ENCODE data around the gene TBX2.

TBX2 gene

GRCh38 chr17:61403801-61404662 is 4.4 kb downstream of the TBX2 start:
- DNase-seq: no peak

GRCh38 chr17:61404663-61404912 is 4.9 kb downstream of the TBX2 start:
- DNase-seq: no peak

GRCh38 chr17:61404913-61405685 is 5.5 kb downstream of the TBX2 start:
- no peak for DNase-seq

- no peak for DNase-seq
Observed at GRCh38 chr17:61405686-61406536, 6.3 kb downstream of the TBX2 start.

- DNase-seq: no peak
Observed at GRCh38 chr17:61406537-61406845, 6.8 kb downstream of the TBX2 start.

GRCh38 chr17:61406971-61407911 is 7.6 kb downstream of the TBX2 start:
- no peak for DNase-seq

- DNase-seq: no peak
Observed at GRCh38 chr17:61408151-61409041, 8.8 kb downstream of the TBX2 start.

- DNase-seq: no peak
Observed at GRCh38 chr17:61409301-61410112, 9.9 kb downstream of the TBX2 start.

- DNase-seq: no peak
Observed at GRCh38 chr17:61410141-61411010, 10.7 kb downstream of the TBX2 start.

GRCh38 chr17:61411011-61411260 is 11.3 kb downstream of the TBX2 start:
- DNase-seq: no peak

GRCh38 chr17:61411261-61412142 is 11.9 kb downstream of the TBX2 start:
- no peak for DNase-seq

GRCh38 chr17:61412143-61412859 is 12.7 kb downstream of the TBX2 start:
- DNase-seq: no peak

GRCh38 chr17:61412860-61413660 is 13.4 kb downstream of the TBX2 start:
- DNase-seq: no peak

GRCh38 chr17:61413661-61414126 is 14.1 kb downstream of the TBX2 start:
- no peak for DNase-seq

- DNase-seq: no peak
Observed at GRCh38 chr17:61414141-61414935, 14.7 kb downstream of the TBX2 start.

GRCh38 chr17:61414936-61415251 is 15.3 kb downstream of the TBX2 start:
- no peak for DNase-seq

Data from SIG-M5 (cell line).